Daoy (cell line): ENCODE data around the gene TSGA10IP. TPM values are rescaled to one million over a fixed set of nuclear protein-coding genes. Genes with fewer than 3 reads are reported as not detected.

Source experiments
- DNase-seq: peaks from one replicate; pipeline ENCODE4 v3.0.0-alpha.2; 2015; ENCODE audit warnings: low read depth
- total RNA-seq: library from RNA; depleted of rRNA; stranded (reverse); fragments of >200 nt; shearing (Covaris generic); gene quantifications from 2 replicates; pipeline ENCODE4 v1.2.3, GENCODE V29; 2014

Gene TSGA10IP
- total RNA-seq, 1 experiment from 2014 or later, result not detected

- DNase-seq, result no peak
These were observed 31.2 kb downstream of the TSGA10IP start for GRCh38 chr11:65976216-65977176.

DNA sequence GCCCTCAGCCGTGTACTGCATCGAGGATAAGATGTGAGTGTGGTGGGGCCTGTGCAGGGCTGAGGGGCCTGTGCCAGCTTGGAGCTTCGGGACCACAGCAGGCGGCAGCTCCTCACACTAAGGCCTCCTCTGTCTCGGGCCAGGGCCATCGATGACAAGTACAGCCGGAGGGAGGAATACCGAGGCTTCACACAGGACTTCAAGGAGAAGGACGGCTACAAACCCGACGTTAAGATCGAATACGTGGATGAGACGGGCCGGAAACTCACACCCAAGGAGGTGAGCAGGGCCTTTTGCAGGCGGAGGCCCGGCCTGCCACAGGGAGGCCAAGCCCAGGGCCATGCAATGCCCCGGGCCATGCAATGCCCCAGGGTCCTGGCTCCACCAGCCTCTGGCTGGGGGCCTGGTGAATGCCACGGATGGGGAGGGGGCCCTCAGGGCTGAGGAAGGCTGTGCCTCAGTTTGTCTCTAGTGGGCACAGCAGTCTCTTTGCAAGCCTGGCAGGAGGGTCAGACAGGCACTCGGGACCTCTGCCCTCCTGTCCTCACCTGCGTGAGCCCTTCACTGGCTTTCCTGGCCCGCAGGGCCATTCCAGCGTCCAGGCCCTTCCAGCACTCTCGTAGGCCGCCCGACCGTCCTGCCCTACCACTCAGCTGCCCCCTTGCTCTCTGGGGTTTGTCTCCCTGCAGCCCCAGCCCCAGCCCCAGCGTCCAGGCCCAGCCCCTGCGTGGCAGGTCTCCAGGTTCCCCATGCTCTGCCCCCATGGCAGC is 32.5 kb downstream of the TSGA10IP start:
- no peak for DNase-seq

DNA sequence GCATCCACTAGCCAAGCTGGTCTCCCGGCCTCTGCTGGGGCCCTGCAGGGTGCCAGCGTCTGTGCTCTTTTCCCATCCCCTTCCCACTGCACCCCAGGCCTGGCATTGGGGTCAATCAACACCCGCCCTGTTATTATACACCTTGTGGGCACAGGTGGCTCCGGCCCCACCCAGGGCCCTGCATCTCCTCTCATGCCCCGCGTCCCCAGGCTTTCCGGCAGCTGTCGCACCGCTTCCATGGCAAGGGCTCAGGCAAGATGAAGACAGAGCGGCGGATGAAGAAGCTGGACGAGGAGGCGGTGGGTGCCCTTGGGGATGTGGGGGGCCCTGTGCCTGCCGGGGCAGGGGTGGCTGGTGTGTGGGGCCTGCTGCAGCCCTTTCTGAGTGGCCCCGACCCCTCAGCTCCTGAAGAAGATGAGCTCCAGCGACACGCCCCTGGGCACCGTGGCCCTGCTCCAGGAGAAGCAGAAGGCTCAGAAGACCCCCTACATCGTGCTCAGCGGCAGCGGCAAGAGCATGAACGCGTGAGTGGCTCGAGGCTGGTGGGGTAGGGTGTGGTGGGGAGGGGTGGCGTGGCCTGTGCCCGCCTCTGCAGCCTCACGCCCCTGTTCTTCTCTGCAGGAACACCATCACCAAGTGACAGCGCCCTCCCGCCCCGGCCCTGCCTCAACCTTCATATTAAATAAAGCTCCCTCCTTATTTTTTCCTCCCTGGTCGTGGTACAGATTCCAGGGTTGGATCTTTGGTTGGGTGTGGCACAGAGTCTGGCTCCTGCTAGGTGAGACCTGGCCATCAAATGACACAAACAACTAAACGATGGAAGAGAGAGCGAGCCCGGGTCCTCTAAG is 33.3 kb downstream of the TSGA10IP start:
- DNase-seq, result no peak

DNA sequence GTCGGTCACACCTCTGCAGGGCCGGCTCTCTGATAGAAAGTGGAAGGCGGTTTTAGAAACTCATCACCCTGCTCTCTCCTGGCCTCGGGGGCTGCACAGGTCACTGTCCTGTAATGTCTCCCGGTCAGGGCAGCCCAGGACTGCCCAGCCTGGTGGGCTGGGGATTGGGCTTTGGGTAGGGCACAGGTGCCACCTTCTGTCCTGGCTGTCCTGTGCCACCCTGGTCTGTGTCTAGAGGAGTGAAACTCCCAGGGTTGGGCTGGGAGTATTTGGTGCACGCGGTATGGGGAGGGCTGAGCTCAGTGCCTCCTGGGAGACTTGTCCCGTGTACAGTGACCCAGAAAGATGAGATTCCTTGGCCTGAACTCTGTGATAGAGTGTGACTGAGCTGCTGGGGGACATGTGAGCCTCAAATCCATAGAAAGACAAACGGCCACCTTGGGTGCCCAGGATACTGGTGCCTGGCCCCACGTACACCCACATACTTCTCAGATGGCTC is 34.0 kb downstream of the TSGA10IP start:
- no peak for DNase-seq

DNA sequence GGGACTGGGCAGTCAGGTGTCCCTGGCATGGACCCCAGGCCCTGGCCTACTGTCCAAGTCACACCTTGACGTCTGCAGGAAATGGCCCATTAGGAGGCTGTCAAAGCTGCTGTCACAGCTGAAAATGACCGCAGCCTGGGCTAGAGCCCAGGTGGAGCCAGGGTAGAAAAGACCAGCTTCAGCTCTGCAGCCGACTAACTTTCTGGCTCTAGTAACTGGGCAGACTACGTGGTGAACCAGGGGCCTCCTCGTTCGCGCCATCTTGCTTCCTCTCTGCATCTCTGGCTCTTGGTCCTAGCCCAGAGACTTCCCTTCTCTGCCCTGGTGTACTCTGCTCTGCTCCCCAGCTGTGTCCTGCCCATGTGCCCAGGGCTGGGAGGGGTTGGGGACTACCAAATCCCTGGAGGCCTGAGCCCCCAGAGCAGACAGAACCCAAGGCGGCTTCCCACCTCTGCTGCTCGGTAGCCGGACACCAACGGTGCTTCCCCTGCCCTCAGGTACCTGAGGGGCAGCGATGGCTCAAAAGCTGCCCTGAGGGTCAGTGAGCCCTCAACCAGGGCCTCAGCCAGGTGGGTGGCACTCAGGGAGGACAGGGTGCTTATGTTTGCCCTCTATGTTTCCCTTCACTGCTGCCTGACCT is 35.9 kb downstream of the TSGA10IP start:
- DNase-seq, result no peak

DNA sequence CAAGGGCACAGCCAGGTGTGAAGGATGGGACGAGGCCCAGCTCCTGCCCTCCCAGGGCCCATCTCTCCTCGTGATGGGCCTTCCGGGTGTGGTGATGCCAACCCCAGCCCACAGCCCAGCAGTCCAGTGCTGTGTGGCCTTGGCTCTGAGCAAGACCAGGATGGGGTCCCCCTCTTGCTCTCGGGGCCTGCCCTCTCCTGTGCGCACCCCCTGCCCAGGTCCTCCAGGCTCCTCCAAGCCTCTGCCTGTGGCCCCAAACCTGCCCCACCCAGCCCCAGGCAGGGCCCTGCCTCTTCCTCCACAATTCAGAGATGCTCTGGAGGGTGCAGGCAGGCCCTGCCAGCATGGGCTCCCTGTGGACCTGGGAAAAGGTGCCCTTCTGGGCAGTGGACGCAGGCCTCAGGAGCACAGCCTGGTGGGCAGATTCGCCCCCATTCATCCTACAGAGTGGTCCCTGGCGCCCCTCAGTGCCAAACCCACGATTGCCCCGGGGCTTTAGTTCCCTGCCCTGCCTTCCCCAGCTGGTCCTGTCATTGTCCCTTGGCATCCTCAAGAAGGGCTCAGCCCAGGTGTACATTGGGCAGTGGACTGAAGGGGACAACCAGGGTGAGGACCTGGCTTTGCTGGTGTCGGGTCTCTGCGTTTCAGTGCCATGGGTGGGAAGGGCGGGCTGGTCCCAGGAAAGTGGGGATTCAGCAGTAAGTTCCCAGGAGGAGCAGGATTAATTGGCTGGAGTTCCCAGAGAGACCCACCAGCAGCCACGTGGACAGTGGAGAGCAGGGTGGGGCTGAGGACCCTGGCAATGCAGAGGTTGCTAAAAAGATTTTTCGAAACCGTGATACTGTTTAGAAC is 36.9 kb downstream of the TSGA10IP start:
- DNase-seq, result no peak

- no peak for DNase-seq
These were observed 37.7 kb downstream of the TSGA10IP start for GRCh38 chr11:65982824-65983588.

- no peak for DNase-seq
These were observed 38.3 kb downstream of the TSGA10IP start for GRCh38 chr11:65983589-65983987.

GRCh38 chr11:65987336-65987735 is 42.1 kb downstream of the TSGA10IP start:
- DNase-seq, result no peak

GRCh38 chr11:65988791-65989592 is 43.7 kb downstream of the TSGA10IP start:
- peak; percentile 92 for DNase-seq

DNA sequence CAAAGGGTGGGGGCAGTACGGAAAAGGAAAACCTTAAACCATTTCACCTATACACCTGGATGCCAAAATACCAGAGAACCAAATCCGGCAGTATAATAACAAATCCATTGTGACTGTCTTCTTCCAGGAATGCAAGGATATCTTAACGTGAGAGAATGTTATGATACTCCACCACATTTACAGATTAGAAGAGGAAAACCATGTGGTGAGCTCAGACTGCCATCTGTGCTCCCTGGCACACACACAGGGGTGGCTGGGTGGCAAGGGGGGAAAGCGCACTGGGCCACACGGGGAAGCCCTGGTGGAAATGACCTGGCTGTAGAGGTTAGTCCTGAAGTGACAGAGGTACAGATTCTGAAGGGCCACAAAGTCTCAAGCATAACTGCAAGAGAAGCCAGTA is 46.8 kb downstream of the TSGA10IP start:
- no peak for DNase-seq

DNA sequence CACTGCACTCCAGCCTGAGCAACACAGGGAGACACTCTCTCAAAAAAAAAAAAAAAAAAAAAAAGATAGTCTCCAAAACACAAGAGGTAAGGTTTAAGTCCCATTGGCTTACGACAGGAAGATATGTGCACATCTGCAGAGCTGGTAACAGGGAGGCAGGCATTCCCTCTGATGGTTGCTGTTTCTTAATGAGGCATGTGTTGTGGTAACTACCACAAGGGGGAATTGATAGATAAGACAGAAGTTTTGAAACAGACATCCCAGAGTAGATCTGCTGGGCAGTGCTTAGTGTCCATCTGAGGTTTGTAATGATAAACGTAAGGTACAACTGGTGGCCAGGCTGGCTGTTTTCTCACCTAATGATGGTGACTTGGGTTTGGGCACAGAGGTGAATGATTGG is 52.0 kb downstream of the TSGA10IP start:
- no peak for DNase-seq

DNA sequence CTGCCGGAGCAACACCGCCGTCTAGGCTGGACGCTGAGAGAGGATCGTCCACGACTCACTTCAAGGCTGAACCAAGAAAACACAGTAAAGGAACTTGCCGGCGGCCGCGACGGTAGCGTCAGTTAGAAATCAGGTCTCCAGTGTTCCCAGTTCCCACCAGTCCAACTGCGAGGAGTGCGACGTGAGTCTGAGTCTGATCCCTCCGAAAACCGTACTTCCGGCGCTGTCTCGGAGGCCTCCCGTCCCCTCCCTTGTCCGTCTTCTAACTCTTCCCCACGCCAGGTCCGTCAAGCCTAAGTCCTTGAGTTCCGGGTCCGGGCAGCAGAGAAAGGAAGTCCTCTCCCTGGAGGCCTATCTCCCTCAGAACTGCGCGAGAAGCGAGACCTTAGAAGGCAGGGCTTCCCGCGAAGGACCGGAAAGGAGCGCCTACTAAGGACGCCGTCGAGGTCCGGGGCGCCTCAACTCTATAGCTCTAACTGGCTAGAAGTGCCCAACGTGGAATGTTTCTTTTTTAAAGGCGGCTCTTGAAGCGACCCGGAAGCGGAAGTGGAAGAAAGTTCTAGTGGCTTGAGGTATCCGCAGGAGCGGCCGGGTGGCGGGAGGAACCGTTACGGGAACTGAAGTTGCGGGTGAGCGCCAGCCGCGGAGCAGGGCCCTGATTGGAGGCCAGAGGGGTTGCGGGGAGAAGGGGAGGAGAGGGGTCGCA is 56.8 kb downstream of the TSGA10IP start, which contains the start of the genes BANF1 and EIF1AD:
TSS of gene BANF1 (plus strand) at position 562 of the 706 bp plus-strand sequence. CDS start 748 bp downstream, outside the sequence.
TSS of gene EIF1AD (minus strand) at position 216 of the 706 bp plus-strand sequence. CDS start 1,768 bp downstream, outside the sequence.
- peak; percentile 97 for DNase-seq

- no peak for DNase-seq
These were observed 57.5 kb downstream of the TSGA10IP start for GRCh38 chr11:66002648-66003225.

GRCh38 chr11:66003291-66003690 is 58.0 kb downstream of the TSGA10IP start:
- DNase-seq, result no peak

- no peak for DNase-seq
These were observed 58.9 kb downstream of the TSGA10IP start for GRCh38 chr11:66004186-66004585.
